Umbilical cord (tissue), 2 donors: Measurements from ENCODE around the gene CREB3L2. TPM values are rescaled to one million over a fixed set of nuclear protein-coding genes. Genes with fewer than 3 reads are reported as not detected.
A peak's percentile ranks its signal among the peaks of the same experiment; 100 is the strongest.
"Not testable (repeated sequence)": the region's sequence is repeated elsewhere in the genome, so short reads cannot be mapped to it uniquely, and the experiment has no call there.

Experiments used
- DNase-seq: peaks from one replicate; pipeline ENCODE4 v3.0.0-alpha.2; 2015; ENCODE audit warnings: low spot score
- total RNA-seq: library from RNA; depleted of rRNA; stranded (reverse); fragments of >200 nt; gene quantifications from one replicate; pipeline ENCODE4 v1.2.3, GENCODE V29; 2014; ENCODE audit warnings: low replicate concordance; ENCODE audit not compliant: insufficient read depth

CREB3L2 gene
- total RNA-seq, 1 donor from 2014 or later, result 26.5 TPM

GRCh38 chr7:138014686-138015085, 12.8 kb upstream of the CREB3L2 start:
- no peak for DNase-seq

GRCh38 chr7:138014201-138014600, 12.3 kb upstream of the CREB3L2 start:
- not testable (repeated sequence) for DNase-seq

- DNase-seq, result no peak
These were observed 7.4 kb upstream of the CREB3L2 start for GRCh38 chr7:138009350-138009653.

GRCh38 chr7:138008588-138009349, 6.9 kb upstream of the CREB3L2 start:
- DNase-seq, result peak; percentile 80

GRCh38 chr7:138008019-138008587, 6.2 kb upstream of the CREB3L2 start:
- peak; percentile 54 for DNase-seq

- DNase-seq, result no peak
These were observed 4.2 kb upstream of the CREB3L2 start for GRCh38 chr7:138006106-138006505.

GRCh38 chr7:138004936-138005335, 3.0 kb upstream of the CREB3L2 start:
- DNase-seq, result no peak

- no peak for DNase-seq
These were observed 2.2 kb upstream of the CREB3L2 start for GRCh38 chr7:138004046-138004445.

- no peak for DNase-seq
These were observed 923 bp upstream of the CREB3L2 start for GRCh38 chr7:138002828-138003189.

GRCh38 chr7:138002096-138002827, 376 bp upstream of the CREB3L2 start:
- peak; percentile 100 for DNase-seq

- peak; percentile 86 for DNase-seq
These were observed 1.7 kb downstream of the CREB3L2 start for GRCh38 chr7:138000081-138000701.

- no peak for DNase-seq
These were observed 2.3 kb downstream of the CREB3L2 start for GRCh38 chr7:137999496-138000080.

GRCh38 chr7:137998250-137998649, 3.6 kb downstream of the CREB3L2 start:
- no peak for DNase-seq

GRCh38 chr7:137996871-137997270, 5.0 kb downstream of the CREB3L2 start:
- no peak for DNase-seq

- DNase-seq, result peak; percentile 48
These were observed 5.5 kb downstream of the CREB3L2 start for GRCh38 chr7:137996386-137996851.

- peak; percentile 59 for DNase-seq
These were observed 7.7 kb downstream of the CREB3L2 start for GRCh38 chr7:137994216-137994615.

GRCh38 chr7:137993395-137993743, 8.5 kb downstream of the CREB3L2 start:
- DNase-seq, result no peak

- peak; percentile 88 for DNase-seq
These were observed 9.1 kb downstream of the CREB3L2 start for GRCh38 chr7:137992550-137993394.

- peak; percentile 86 for DNase-seq
These were observed 9.8 kb downstream of the CREB3L2 start for GRCh38 chr7:137992104-137992549.

- DNase-seq, result peak; percentile 90
These were observed 11.5 kb downstream of the CREB3L2 start for GRCh38 chr7:137990251-137990941.
